ENCODE data around the gene PRUNE1.

Gene PRUNE1

DNA sequence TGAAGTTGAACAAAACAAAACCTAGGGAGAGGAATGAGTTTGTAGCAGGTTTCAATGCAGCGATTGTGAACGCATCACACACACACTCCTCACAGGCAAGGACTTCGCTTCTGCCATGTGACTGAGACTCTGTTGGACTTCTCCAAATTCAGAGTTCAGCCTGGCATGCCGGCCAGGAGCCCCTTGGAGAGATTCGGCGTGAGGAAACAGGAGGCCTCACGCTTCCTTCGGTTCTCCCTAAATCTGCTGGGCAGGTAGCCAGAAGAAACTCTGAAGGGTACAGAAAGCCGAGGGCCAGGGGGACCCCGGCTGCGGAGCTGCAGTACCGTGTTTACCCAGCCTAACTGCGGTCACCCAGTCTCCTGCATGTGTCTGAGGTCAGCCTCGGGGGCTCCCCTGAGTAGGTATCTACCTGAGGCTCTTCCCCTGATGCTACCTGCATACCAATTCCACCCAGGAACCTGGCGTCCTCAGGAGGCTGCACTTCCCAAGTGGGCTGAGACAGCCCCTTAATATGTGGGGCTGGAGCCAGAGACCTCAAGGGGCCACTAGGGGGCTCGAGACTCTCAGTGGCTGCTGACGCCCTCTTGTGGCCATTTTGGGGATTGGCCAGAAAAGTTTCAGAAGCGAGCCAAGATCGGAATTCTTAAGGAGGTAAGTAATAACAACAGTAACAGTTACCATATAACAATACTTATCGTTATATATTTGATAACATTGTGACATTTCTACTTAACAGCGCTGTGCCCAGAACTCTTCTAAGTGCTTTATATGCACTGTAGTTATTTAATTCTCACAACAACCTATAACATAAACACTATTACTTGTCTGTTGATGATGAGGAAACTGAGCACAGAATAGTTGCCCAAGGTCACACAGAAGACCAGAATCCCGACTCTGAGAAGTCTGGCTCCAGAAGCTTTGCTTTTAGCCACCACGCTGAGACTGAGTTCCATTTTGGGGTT, 28.9 kb upstream of the PRUNE1 start:
- H3K4me3 ChIP-seq (ENCODE audit: low read length) = peak overlapping the region; percentile 12; the same call in 1 of the 2 replicates
- H3K4me1 ChIP-seq (ENCODE audit: insufficient read depth, low read length) = peaks cover 47% of the 10 kb centered on the region
- no peak overlapping the region for H3K9ac ChIP-seq (ENCODE audit: low read depth, low read length)

DNA sequence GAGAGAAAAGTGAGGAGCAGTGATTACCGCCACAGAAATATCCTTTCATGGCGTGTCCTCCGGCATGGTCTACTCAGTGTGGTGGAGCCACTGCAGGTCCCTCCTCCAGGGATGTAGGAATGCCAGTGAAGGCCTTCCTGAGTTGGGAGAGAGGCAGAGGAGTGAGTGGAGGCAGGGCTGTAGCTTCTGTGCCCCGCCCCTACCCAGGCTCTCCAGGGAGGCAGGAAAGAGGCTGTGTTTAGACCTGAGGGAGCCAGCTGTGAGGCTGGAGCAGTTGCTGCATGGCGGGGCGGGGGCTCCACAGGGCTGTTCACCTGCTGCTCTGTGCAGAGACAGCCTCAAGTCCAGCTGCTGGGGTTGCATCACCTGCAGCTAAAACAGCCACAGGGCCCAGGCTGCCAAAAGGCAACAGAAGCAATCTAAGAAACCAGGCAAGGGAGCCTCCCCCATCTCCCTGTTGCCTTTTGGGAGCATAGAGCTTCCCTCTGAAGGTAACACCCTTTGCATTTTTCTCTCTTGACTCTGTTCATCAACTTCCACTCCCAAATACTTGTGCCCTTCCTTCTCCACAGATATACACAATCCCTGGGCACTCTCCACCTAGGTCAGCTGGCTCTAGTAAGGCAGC, 27.0 kb upstream of the PRUNE1 start:
- H3K4me3 ChIP-seq (ENCODE audit: low read length) = 0 out of 2 replicates have a peak overlapping the region, but pooled peaks have one; percentile 10
- H3K27ac ChIP-seq (ENCODE audit: low read depth, low read length) = peak overlapping the region; percentile 80
- peaks cover 41% of the 10 kb centered on the region for H3K4me1 ChIP-seq (ENCODE audit: insufficient read depth, low read length)
- no peaks in the 10 kb centered on the region for H3K27me3 ChIP-seq (ENCODE audit: insufficient read depth, low read length)
- H3K9me3 ChIP-seq (ENCODE audit: insufficient read depth, low read depth, low read length) = no peaks in the 10 kb centered on the region
- peak overlapping the region; percentile 41 for H3K9ac ChIP-seq (ENCODE audit: low read depth, low read length)
- WGBS = 21% methylated on average over 6 of the region's 6 CpGs
- H3K36me3 ChIP-seq (ENCODE audit: insufficient read depth, low read length) = no peaks in the 10 kb centered on the region

More for the DNA sequence above, 28.9 kb upstream of the PRUNE1 start:
- 53% methylated on average over 20 of the region's 23 CpGs for WGBS
- Histone ChIP-seq H3K27ac (ENCODE audit: low read depth, low read length) (peak overlapping the region; percentile 39; the same call in 1 of the 2 replicates), H3K27me3 (ENCODE audit: insufficient read depth, low read length) (no peaks in the 10 kb centered on the region), H3K9me3 (ENCODE audit: insufficient read depth, low read depth, low read length) (no peaks in the 10 kb centered on the region), H3K36me3 (ENCODE audit: insufficient read depth, low read length) (no peaks in the 10 kb centered on the region)

DNA sequence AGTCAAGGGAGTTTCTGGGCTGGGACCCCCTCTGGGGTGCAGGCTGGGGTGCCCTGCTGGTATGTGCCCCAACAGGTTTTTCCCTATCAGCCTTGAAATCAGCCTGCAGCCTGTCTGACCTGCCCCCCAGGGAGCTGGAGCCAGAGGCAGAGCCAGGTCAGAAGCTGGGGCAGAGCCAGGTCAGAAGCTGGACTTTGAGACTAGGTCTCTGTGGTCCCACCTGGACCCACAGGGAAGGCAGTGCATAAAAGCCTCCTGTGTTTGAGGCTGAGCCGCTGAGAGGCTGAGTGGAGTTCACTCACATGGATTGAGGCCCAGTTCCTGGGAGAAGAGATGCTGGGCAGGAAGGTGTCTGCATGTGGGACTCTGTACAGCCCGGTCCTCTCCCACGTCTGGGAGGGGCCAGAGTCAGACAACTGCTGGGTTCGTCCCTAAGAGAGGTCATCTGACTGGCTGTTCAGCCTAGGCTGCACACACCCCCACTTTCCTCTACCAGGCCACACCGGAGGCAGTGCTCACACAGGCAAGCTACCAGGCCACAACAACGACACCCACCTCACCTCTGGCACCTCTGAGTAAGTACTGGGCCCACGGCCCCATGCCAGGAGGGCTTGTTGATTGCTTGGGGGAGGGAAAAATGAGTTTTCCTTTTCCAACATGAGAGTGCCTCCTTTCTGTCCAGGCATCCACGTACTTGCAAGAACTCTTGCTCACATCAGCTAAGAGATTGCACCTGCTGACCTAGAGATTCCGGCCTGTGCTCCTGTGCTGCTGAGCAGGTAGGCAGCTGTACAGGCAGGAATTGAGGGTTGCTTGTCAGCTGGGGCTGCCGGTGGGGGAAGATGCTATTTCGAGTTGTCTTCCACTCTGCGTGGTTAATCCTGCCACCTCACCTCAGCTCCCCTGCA, 26.2 kb upstream of the PRUNE1 start, which contains the start of gene ANXA9:
TSS of gene ANXA9 (plus strand) at position 488 of the 908 bp plus-strand sequence. CDS start 814 bp downstream, outside the sequence.
- H3K4me3 ChIP-seq (ENCODE audit: low read length) = no peak within 1 kb of the TSS
- peak within 1 kb of the TSS; percentile 41; the same call in 1 of the 2 replicates for H3K9ac ChIP-seq (ENCODE audit: low read depth, low read length)
- H3K27me3 ChIP-seq (ENCODE audit: insufficient read depth, low read length) = no peaks in the 10 kb centered on the region
- WGBS = 80% methylated on average over 12 of the region's 12 CpGs
- H3K27ac ChIP-seq (ENCODE audit: low read depth, low read length) = peak within 1 kb of the TSS; percentile 50
- H3K9me3 ChIP-seq (ENCODE audit: insufficient read depth, low read depth, low read length) = no peaks in the 10 kb centered on the region
- peaks cover 34% of the 10 kb centered on the region for H3K4me1 ChIP-seq (ENCODE audit: insufficient read depth, low read length)
- no peaks in the 10 kb centered on the region for H3K36me3 ChIP-seq (ENCODE audit: insufficient read depth, low read length)

DNA sequence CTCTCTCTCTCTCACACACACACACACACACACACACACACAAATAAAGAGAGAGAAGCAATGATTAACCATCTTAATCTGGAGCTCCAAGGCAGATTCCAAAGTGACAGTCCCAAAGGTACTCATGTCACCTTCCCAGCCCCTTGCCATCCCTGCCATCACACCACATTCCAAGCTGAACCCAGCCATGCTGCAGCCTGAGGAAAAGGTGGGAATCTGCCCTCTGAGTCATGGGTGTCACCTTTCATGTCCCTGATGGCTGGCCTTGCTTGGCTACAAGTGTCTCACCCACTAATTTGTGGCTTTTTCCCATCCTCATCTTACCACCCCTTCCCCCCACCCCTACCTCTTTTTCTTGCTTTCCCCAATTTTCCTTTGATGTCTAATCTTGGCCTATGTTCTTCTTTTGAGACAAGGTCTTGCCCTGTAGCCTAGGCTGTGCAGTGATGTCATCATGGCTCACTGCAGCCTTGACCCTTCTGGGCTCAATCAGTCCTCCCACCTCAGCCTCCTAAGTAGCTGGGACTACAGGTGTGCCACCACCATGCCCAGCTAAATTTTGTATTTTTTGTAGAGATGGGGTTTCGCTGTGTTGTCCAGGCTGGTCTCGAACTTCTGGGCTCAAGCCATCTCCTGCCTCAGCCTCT, 22.9 kb upstream of the PRUNE1 start:
- Histone ChIP-seq H3K9ac (ENCODE audit: low read depth, low read length) (no peak overlapping the region), H3K27me3 (ENCODE audit: insufficient read depth, low read length) (no peaks in the 10 kb centered on the region), H3K9me3 (ENCODE audit: insufficient read depth, low read depth, low read length) (no peaks in the 10 kb centered on the region), H3K4me1 (ENCODE audit: insufficient read depth, low read length) (peaks cover 19% of the 10 kb centered on the region), H3K4me3 (ENCODE audit: low read length) (no peak overlapping the region), H3K27ac (ENCODE audit: low read depth, low read length) (no peak overlapping the region), H3K36me3 (ENCODE audit: insufficient read depth, low read length) (no peaks in the 10 kb centered on the region)
- 97% methylated on average over 2 of the region's 2 CpGs for WGBS

DNA sequence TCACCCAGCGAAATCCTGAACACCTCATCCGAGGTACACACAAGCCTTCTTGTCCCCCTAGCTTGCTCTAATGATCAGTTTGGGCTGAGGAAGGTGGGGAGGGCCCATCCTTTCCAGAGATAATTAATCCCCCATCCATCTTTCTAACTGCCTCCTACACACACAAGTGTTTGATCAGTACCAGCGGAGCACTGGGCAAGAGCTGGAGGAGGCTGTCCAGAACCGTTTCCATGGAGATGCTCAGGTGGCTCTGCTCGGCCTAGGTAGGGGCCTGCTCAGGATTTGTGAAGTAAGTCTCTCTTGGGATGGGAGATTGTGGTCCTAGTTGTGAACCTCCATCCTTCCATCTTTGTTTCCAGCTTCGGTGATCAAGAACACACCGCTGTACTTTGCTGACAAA, 20.3 kb upstream of the PRUNE1 start:
- no peaks in the 10 kb centered on the region for H3K27me3 ChIP-seq (ENCODE audit: insufficient read depth, low read length)
- no peak overlapping the region for H3K27ac ChIP-seq (ENCODE audit: low read depth, low read length)
- no peak overlapping the region for H3K9ac ChIP-seq (ENCODE audit: low read depth, low read length)
- H3K36me3 ChIP-seq (ENCODE audit: insufficient read depth, low read length) = no peaks in the 10 kb centered on the region
- 94% methylated on average over 5 of the region's 7 CpGs for WGBS
- no peaks in the 10 kb centered on the region for H3K4me1 ChIP-seq (ENCODE audit: insufficient read depth, low read length)
- H3K4me3 ChIP-seq (ENCODE audit: low read length) = no peak overlapping the region
- no peaks in the 10 kb centered on the region for H3K9me3 ChIP-seq (ENCODE audit: insufficient read depth, low read depth, low read length)

DNA sequence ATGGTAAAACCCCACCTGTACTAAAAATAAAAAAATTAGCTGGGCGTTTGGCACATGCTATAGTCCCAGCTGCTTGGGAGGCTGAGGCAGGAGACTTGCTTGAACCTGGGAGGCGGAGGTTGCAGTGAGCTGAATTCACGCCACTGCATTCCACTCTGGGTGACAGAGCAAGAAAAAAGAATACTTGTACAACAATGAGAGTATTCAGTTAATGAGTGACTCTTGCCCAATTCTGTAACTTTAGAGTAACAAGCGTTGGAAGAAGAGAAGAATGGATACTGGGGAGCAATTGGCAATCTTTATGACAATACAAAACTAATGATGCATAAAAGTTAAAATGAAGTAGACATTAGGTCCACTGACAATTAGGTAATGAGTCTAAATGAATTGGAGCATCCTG, 15.6 kb upstream of the PRUNE1 start:
- no peaks in the 10 kb centered on the region for H3K36me3 ChIP-seq (ENCODE audit: insufficient read depth, low read length)
- whole genome bisulfite sequencing = 95% methylated on average over 4 of the region's 4 CpGs
- no peak overlapping the region for H3K9ac ChIP-seq (ENCODE audit: low read depth, low read length)
- no peak overlapping the region for H3K27ac ChIP-seq (ENCODE audit: low read depth, low read length)
- no peaks in the 10 kb centered on the region for H3K9me3 ChIP-seq (ENCODE audit: insufficient read depth, low read depth, low read length)
- 0 out of 2 replicates have a peak, but pooled peaks cover 3% of the 10 kb centered on the region for H3K4me1 ChIP-seq (ENCODE audit: insufficient read depth, low read length)
- no peaks in the 10 kb centered on the region for H3K27me3 ChIP-seq (ENCODE audit: insufficient read depth, low read length)
- no peak overlapping the region for H3K4me3 ChIP-seq (ENCODE audit: low read length)

DNA sequence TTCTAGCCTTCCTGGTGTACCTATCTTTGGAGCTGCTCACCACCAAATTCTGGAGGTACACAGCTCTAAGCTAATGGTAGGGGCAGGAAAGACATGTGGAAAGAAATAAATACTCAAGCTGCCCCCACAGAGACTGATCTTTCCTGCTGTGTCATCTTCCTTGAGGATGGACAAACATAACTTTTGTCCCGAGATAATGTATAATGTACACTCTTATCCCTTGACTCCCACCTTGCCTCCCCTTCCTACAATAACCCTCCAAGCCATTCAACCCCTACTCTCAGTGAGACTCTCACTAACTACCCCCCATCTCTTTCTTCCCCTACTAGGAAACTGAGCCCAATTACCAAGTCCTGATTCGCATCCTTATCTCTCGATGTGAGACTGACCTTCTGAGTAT, 14.0 kb upstream of the PRUNE1 start:
- WGBS = 96% methylated on average over 3 of the region's 3 CpGs
- Histone ChIP-seq H3K36me3 (ENCODE audit: insufficient read depth, low read length) (0 out of 2 replicates have a peak, but pooled peaks cover 7% of the 10 kb centered on the region), H3K27me3 (ENCODE audit: insufficient read depth, low read length) (no peaks in the 10 kb centered on the region), H3K9me3 (ENCODE audit: insufficient read depth, low read depth, low read length) (no peaks in the 10 kb centered on the region), H3K4me3 (ENCODE audit: low read length) (no peak overlapping the region), H3K4me1 (ENCODE audit: insufficient read depth, low read length) (0 out of 2 replicates have a peak, but pooled peaks cover 3% of the 10 kb centered on the region), H3K27ac (ENCODE audit: low read depth, low read length) (no peak overlapping the region), H3K9ac (ENCODE audit: low read depth, low read length) (no peak overlapping the region)

DNA sequence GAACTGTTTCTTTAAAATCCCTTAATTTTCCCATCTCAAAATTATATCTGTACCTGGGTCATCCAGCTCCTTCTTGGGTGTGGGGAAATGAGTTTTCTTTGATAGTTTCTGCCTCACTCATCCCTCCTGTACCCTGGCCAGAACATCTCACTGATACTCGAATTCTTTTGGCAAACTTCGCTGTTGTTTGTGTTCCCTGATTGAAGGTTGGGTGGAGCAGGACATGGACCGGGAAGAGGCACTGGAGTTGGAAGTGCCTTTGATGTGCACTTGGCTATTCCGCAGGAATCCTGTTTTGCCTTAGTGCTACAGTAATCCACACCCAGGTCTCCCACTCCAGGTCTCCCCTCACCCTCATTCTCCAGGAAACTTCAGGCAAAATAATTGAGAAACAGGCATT, 12.8 kb upstream of the PRUNE1 start:
- Histone ChIP-seq H3K27ac (ENCODE audit: low read depth, low read length) (no peak overlapping the region), H3K9me3 (ENCODE audit: insufficient read depth, low read depth, low read length) (no peaks in the 10 kb centered on the region), H3K9ac (ENCODE audit: low read depth, low read length) (no peak overlapping the region), H3K4me3 (ENCODE audit: low read length) (no peak overlapping the region), H3K36me3 (ENCODE audit: insufficient read depth, low read length) (0 out of 2 replicates have a peak, but pooled peaks cover 7% of the 10 kb centered on the region), H3K27me3 (ENCODE audit: insufficient read depth, low read length) (no peaks in the 10 kb centered on the region), H3K4me1 (ENCODE audit: insufficient read depth, low read length) (0 out of 2 replicates have a peak, but pooled peaks cover 3% of the 10 kb centered on the region)
- 82% methylated on average over 4 of the region's 4 CpGs for WGBS

DNA sequence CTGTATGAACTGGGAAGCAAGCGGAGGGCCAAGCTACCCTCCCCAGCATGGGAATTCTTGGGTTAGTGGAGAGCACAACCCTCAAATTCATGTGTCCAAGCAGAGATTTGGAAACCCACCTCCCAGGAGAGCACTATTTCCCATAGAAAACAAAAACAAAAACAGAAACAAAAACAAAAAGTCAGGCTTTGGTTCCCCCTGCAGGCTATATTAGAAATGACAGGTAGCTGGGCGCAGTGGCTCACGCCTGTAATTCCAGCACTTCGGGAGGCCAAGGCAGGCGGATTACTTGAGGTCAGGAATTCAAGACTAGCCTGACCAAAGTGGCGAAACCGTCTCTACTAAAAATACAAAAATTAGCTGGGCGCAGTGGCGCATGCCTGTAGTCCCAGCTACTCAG, 12.4 kb upstream of the PRUNE1 start:
- H3K36me3 ChIP-seq (ENCODE audit: insufficient read depth, low read length) = peaks cover 7% of the 10 kb centered on the region; the same call in 1 of the 2 replicates
- H3K27ac ChIP-seq (ENCODE audit: low read depth, low read length) = no peak overlapping the region
- H3K4me3 ChIP-seq (ENCODE audit: low read length) = no peak overlapping the region
- no peak overlapping the region for H3K9ac ChIP-seq (ENCODE audit: low read depth, low read length)
- 0 out of 2 replicates have a peak, but pooled peaks cover 3% of the 10 kb centered on the region for H3K4me1 ChIP-seq (ENCODE audit: insufficient read depth, low read length)
- H3K9me3 ChIP-seq (ENCODE audit: insufficient read depth, low read depth, low read length) = no peaks in the 10 kb centered on the region
- H3K27me3 ChIP-seq (ENCODE audit: insufficient read depth, low read length) = no peaks in the 10 kb centered on the region
- WGBS = 41% methylated on average over 9 of the region's 9 CpGs
